Liver (tissue), 3 donors: ENCODE results near the gene PLXNA2.

Source experiments
- CTCF ChIP-seq: fragments of 150-350 bp; IDR thresholded peaks from 2 replicates; pipeline ENCODE4 v1.5.1; 2017; ENCODE audit warnings: improper control_type of control experiment, low read depth, low read length; ENCODE audit not compliant: missing input control
- HNF4G ChIP-seq: IDR thresholded peaks from 2 replicates; pipeline ENCODE4 v1.6.1; 2016; ENCODE audit warnings: antibody characterized with exemption
- MAX ChIP-seq: IDR thresholded peaks from 2 replicates; pipeline ENCODE4 v1.6.1; 2016; ENCODE audit warnings: antibody characterized with exemption
- REST ChIP-seq: IDR thresholded peaks from 2 replicates; pipeline ENCODE4 v1.6.1; 2016; ENCODE audit warnings: antibody characterized with exemption, mild to moderate bottlenecking
- RXRA ChIP-seq, 2 donors: IDR thresholded peaks; 2 replicates each; pipeline ENCODE4 v1.6.1; 2017 to 2018; ENCODE audit warnings: antibody characterized with exemption in 2 of 2, mild to moderate bottlenecking in 1 of 2
- TAF1 ChIP-seq: conservative IDR thresholded peaks from 2 replicates; pipeline ENCODE4 v1.6.1; 2016; ENCODE audit warnings: antibody characterized with exemption, mild to moderate bottlenecking
- ZBTB33 ChIP-seq: IDR thresholded peaks from 2 replicates; pipeline ENCODE4 v1.6.1; 2016; ENCODE audit warnings: antibody characterized with exemption
- donor health status: healthy.
- donor health status: healthy.

GRCh38 chr1:208129487-208129886, 114.7 kb downstream of the PLXNA2 start:
- TF ChIP-seq CTCF (no peak), MAX (no peak), HNF4G (no peak), REST (no peak), RXRA (IDR thresholded peaks at IDR 0.05) (no peak), TAF1 (no peak), ZBTB33 (no peak)
